SKM-1 (cell line): ENCODE data around the gene MAGED1.
A peak's percentile ranks its signal among the peaks of the same experiment; 100 is the strongest.

Experiments
- DNase-seq: peaks from one replicate; lab custom pipeline; 2025; ENCODE audit not compliant: unreplicated experiment; lab: John Stamatoyannopoulos, UW

MAGED1 gene

GRCh38 chrX:51892921-51893745 is at the start of gene MAGED1:
Gene MAGED1 (plus strand): TSS chrX:51893623. CDS start chrX:51894305, 682 bp downstream.
- no peak for DNase-seq

GRCh38 chrX:51847463-51847862 is 46.0 kb upstream of the MAGED1 start:
- DNase-seq = no peak

GRCh38 chrX:51851507-51852085 is 41.8 kb upstream of the MAGED1 start:
- no peak for DNase-seq

GRCh38 chrX:51852096-51852495 is 41.3 kb upstream of the MAGED1 start:
- DNase-seq = no peak

GRCh38 chrX:51852621-51853020 is 40.8 kb upstream of the MAGED1 start:
- DNase-seq = no peak

GRCh38 chrX:51853251-51853650 is 40.2 kb upstream of the MAGED1 start:
- DNase-seq = no peak

- DNase-seq = no peak
Observed at GRCh38 chrX:51855698-51856097, 37.7 kb upstream of the MAGED1 start.

- no peak for DNase-seq
Observed at GRCh38 chrX:51857159-51857733, 36.2 kb upstream of the MAGED1 start.

- peak; percentile 0 for DNase-seq
Observed at GRCh38 chrX:51860679-51861078, 32.7 kb upstream of the MAGED1 start.

- no peak for DNase-seq
Observed at GRCh38 chrX:51862920-51863319, 30.5 kb upstream of the MAGED1 start.

- no peak for DNase-seq
Observed at GRCh38 chrX:51866210-51866609, 27.2 kb upstream of the MAGED1 start.

- no peak for DNase-seq
Observed at GRCh38 chrX:51867626-51868025, 25.8 kb upstream of the MAGED1 start.

- DNase-seq = no peak
Observed at GRCh38 chrX:51870354-51870753, 23.1 kb upstream of the MAGED1 start.

GRCh38 chrX:51874123-51874522 is 19.3 kb upstream of the MAGED1 start:
- no peak for DNase-seq

GRCh38 chrX:51876441-51876840 is 17.0 kb upstream of the MAGED1 start:
- DNase-seq = no peak

- DNase-seq = no peak
Observed at GRCh38 chrX:51878056-51878455, 15.4 kb upstream of the MAGED1 start.

GRCh38 chrX:51889851-51890250 is 3.6 kb upstream of the MAGED1 start:
- DNase-seq = no peak

GRCh38 chrX:51891245-51891644 is 2.2 kb upstream of the MAGED1 start:
- no peak for DNase-seq

GRCh38 chrX:51891821-51892551 is 1.4 kb upstream of the MAGED1 start:
- no peak for DNase-seq

GRCh38 chrX:51893931-51894696 is 691 bp downstream of the MAGED1 start:
- no peak for DNase-seq
